Transverse colon (tissue), 4 donors: ENCODE measurements around the gene PRKCE.

ENCODE experiments used
- CTCF ChIP-seq, 5 experiments: fragments of 200-600 bp in 3 of 5; fragments of 450-650 bp in 2 of 5; sonication (generic) in 3 of 5; IDR thresholded peaks; 1 replicate in 2 of 5; 2 replicates in 3 of 5; pipeline ENCODE4 v1.5.1; 2016 to 2017; ENCODE audit warnings: antibody characterized with exemption in 5 of 5, inconsistent platforms in 3 of 5, mild to moderate bottlenecking in 2 of 5, moderate library complexity in 1 of 5
- EP300 ChIP-seq: sonication (generic); formaldehyde crosslinking; IDR thresholded peaks from one replicate; pipeline ENCODE4 v1.6.1; 2017; ENCODE audit warnings: antibody characterized with exemption, low read depth
- POLR2A ChIP-seq: fragments of 450-650 bp; IDR thresholded peaks from one replicate; pipeline ENCODE4 v1.6.1; 2016; ENCODE audit warnings: antibody characterized with exemption, mild to moderate bottlenecking, moderate library complexity
- POLR2AphosphoS5 ChIP-seq, 3 donors: sonication (generic); formaldehyde crosslinking; IDR thresholded peaks; one replicate each; pipeline ENCODE4 v1.6.1; 2016; ENCODE audit warnings: antibody characterized with exemption in 3 of 3

GRCh38 chr2:45895241-45895861, 243.9 kb downstream of the PRKCE start:
- TF ChIP-seq CTCF (IDR thresholded peaks at IDR 0.05) (no peak), POLR2AphosphoS5 (IDR thresholded peaks at IDR 0.05) (no peak), POLR2A (no peak), EP300 (no peak)
